ENCODE data around the gene MSLN.
"Not testable (repeated sequence)": the region's sequence is repeated elsewhere in the genome, so short reads cannot be mapped to it uniquely, and the experiment has no call there.

MSLN gene

DNA sequence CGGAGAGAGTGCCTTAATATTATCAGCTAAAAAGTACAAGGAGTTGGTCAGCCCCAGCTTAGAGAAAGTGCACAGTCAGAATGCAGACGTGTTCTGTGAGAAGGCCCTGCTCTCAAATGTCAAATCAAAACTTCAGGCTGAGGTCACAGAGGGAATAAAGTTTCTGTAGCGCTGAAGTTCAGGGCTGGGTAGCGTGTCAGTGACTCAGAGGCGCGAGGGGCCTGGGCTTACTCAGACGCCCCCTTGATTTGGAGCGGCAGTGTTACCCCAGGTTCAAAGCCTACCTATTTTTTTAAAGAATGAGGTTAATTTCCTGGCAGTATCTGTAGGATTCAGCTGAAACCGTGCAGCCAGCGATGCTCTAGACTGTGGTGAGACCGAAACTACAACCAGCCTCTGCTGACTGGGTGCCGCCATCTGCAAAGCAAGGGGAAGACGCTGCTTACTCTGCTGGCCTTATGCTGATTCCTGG lies 24.5 kb upstream of the MSLN start:
- DNase-seq, result no peak

DNA sequence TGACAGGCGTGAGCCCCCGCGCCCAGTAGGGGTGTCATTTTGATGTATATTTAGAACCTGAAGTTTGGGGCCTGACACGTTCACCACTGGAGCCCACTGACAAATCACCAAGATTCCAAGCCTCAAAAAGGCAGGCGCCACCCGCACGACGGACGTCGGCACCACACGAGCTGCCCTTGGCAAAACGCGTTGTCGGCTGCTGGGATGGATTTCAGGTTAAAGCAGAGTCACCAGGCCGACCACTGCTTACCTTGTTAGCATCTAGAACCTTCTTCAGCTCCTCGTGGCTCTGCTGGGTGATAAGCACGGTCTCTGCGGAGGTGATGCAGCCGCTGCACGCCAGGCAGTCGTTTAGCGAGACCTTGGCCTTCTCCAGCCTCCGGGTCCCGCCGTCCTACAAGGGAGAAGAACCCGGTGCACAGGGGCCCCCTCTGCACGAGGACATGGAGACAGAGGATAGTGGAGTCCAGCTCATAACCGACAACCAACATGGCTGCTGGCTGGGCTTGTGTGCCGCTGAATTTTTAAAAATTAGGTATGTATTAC lies 23.5 kb upstream of the MSLN start:
- no peak for DNase-seq

DNA sequence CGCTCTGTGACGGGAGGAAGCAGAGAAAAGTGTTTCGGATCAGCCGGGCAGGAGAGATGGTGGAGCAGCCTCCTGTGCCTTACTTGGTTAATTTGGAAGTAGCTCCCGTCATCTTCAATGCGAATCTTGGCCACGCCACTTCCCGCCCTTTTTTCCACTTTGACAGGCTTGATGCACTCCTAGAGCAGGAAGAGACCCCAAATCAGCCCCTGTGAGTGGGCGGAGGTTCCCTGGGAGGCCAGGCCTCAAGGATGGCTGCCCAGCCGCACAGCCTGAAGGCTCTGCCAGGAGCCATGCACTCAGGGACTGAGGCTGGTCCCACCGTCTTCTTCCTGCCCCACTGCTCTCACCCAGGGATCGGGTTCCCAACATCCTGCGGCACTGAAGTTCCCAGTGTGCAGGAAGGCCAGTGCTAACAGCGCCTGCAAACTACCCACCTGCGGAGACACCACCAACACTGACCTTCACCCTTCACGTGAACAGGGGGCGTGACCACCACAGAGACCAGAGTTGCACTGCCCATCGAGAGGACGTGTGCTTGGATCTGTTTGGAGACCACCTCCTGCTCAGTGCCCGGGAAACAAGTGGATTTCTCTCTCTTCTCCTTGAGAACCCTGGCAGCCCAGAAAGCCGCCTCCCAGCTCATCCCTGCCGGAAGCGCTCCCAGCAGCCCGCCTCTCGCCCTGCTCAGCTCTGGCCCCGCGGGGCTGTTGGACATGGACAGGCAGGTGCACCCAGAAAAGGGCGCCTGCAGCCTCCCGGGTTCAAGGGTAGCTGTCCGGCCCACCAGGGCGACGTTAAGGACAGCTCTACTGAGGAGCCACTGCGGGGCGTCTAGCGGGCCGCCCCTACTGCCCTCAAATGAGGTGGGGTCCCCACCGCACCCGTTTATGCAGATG lies 20.7 kb upstream of the MSLN start:
- DNase-seq, result no peak

DNA sequence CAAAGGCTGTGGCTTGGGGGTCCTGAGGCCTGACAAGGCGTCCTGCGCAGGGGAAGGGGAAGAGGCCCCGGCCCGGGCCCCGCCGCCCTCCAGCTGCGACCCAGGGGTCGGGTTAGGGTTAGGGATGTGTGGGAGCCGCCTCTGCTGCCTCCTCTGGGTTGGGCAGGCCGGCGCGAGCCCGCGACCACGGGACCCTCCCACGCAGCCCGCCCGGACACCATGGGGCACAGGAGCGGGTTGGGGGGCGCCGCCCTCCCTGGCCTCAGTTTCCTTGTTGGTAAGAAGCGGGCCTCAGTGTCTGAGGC lies 20.1 kb upstream of the MSLN start:
- no peak for DNase-seq

DNA sequence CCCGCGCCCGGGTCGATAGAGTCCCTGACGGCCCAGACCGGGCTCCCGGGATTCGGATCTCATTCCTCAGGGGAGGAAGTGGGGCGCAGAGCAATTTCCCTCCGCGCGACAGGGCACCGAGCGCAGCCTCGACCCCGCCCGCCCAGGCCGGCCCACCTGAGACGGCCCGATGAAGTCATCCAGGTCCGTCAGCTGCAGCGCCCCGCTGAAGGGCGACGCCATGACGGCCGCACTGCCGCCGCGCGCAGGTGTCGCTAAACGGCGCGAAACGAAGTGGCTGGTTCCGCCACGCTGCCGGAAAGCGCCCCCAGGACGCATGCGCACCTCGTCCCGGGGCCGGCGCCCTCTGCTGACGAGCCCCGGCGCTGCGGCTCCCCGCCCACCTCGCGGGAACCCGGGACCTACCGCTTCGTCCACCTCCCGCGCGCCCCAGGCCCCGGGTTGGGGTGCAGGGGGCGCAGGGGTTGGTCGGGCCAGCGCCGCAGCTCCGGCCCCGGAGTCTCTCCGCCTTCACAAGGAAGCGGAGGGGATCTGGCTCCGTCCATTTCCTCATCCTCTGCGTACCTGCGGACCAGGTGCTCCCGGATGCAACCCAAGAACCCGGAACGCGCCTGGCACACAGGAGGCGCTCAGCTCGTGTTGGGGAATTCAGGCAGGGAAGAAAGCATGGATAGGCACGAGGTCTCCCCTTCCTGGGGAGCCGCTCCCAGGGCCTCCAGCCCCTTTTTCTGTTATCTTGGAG lies 19.6 kb upstream of the MSLN start, which contains the start of gene CIAO3:
Gene CIAO3, minus strand, starts transcription at position 234 of the 742 bp plus-strand sequence. Its CDS starts 12 bp downstream, at position 222.
- DNase-seq, result peak; percentile 62

DNA sequence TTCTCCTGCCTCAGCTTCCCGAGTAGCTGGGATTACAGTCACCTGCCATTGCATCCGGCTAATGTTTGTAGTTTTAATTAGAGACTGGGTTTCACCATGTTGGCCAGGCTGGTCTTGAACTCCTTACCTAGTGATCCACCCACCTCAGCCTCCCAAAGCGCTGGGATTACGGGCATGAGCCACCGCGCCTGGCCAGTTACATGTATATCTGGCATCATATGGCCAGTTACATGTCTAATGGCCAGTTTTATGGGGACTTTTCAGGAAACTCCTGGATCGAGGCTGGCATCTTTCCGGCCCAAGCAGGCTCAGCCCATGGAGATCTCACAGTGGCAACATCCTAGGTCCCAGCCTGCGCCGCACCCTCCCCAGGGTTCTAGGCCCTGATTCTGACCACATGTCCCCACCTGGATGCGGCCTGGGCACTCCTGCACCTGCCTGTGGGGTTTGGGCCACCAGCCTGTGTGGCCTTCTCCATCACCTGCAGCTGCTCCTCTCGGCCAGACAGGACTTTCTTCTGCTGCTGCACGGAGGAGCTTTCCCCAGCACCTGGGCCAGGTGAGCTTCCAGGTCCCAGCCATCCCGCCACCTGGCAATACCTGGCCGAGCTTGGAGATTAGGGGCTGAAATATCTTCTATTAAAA lies 18.4 kb upstream of the MSLN start:
- no peak for DNase-seq

DNA sequence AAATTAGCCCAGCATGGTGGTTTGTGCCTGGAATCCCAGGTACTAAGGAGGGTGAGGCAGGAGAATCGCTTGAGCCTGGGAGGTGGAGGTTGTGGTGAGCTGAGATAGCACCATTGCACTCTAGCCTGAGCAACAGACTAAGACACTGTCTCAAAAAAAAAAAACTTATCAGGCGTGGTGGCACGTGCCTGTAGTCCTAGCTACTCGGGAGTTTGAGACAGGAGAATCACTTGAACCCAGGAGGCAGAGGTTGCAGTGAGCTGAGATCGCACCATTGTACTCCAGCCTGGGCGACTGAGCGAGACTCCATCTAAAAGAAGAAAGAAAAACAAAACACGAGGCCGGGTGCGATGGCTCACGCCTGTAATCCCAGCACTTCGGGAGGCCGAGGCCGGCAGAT lies 17.6 kb upstream of the MSLN start:
- not testable (repeated sequence) for DNase-seq

DNA sequence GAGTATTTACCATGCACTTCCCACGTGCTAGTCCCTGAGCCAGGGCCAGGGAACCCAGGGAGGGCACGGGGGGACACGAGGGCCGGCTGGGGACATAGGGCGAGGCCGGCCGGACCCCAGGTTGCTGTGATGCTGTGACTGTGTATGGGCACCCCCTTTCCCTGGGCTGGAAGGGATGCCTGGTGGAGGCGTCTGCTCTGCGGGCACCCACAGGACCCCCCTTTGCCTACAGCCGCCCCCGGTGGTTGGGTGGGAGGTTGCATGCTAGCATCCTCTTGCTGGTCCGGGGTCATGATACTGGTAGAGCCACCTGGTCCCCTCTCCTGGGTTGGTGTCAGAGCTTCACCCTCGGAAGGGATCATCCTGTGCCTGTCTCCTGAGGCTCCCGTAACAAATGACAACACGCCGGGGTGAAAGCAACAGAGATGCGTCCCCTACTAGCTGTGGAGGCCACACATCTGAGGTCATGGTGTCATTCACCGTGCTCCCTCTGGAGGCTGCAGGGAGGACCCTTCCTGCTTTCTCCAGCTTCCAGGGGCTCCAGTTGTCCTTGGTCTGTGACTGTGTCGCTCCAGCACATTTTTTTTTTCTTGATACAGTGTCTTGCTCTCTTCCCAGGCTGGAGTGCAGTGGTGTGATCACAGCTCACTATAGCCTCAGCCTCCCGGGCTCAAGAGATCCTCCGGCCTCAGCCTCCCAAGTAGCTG lies 16.6 kb upstream of the MSLN start:
- no peak for DNase-seq

DNA sequence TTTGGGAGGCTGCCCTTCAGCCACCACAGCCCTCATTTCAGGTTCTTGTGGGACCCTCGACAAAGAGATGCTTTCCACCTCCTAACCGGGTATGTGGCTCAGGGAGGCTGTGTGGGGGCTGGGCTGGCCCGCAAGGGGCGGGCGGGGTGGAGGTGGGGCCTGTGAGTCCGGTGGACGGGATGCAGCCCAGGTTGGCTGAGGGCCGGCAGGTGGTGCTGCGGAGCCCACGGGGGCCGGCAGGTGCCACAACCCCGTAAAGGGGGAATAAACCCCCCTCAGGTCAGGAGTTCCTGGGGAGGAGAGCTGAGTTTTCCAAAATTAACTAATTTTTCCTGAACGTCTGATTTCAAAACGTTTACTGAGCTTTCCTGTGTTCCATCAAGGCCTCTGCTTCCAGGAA lies 14.8 kb upstream of the MSLN start:
- no peak for DNase-seq

DNA sequence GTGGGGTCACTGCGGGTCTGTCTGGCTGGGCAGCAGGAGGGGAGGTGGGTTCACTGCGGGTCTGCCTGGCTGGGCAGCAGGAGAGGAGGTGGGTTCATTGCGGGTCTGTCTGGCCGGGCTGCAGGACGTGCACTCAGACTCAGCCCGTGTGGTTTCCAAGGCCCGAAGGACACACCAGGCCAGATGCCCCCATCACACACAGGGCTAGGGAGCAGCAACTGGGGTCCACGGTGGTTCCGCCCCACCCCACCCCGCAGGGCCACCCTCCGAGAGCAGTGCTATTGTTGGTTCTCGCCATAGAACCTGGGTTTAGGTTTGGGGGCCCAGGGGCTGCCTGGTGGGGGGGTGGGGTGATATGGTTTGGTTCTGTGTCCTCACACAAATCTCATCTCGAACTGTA lies 13.9 kb upstream of the MSLN start:
- DNase-seq, result no peak

DNA sequence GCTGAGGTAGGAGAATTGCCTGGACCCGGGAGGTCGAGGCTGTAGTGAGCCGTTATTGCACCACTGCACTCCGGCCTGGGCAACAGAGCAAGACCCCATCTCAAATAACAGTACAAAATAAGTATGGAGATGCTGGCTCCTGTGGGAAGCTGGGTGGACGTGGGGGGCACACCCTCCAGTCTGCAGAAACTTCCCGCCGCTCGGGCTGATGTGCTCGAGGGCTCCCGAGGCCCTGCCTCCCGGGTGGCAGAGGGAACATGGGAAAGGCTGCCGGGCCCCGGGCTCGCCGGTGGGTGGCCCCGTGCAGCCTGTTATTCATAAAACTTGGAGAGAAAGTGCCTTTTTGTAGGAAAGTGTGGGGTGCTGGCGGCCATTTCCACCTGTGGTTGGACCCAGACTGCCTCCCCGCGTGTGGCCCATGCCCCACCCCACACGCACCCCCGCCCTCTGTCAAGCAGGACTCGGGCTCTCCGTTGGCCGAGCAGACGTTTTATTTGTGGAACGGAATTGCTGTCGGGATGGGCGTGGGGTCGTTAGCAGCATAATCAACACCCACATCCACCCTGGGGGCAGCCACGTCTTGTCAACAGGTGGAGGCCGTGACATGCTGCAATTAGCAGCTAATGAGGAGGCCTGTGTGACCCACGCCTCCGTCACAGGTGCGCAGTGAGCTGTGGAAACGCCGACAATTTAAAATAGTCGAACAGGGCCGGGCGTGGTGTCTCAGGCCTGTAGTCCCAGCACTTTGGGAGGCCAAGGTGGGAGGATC lies 12.4 kb upstream of the MSLN start:
- no peak for DNase-seq

DNA sequence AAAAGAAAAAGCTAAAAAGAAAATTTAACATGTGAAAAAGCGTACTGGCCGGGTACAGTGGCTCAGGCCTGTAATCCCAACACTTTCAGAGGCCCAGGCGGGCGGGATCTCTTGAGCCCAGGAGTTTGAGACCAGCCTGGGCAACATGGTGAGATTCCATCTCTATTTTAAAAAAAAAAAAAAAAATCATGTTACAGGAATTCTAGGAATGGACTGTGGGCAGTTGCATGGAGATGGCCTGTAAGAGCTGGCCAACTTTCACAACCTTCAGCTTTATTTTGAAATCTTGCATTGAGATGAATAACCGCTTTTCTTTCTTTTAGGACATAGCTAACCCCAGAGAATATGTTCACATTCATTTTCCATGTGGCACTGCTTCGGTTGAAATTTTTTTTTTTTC lies 11.5 kb upstream of the MSLN start:
- DNase-seq, result no peak

DNA sequence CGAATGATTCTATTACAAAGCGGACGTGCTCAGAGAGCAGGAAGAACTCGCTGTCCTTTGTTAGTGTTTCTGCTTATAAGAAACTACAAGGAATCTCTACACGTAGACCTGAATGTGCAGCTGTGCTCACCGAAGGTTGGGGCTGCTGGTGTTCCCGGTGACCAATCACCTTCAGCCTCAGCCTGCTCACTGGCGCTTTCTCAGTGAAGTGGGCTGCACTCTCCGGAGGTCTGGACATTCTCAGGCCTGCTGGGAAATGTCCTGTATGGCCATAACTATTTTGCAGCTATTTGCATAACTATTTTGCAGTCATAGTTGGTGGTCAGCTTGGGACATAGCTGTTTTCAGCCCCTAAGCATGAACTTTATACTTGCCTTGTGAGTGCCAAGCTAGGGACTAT lies 10.0 kb upstream of the MSLN start:
- no peak for DNase-seq

DNA sequence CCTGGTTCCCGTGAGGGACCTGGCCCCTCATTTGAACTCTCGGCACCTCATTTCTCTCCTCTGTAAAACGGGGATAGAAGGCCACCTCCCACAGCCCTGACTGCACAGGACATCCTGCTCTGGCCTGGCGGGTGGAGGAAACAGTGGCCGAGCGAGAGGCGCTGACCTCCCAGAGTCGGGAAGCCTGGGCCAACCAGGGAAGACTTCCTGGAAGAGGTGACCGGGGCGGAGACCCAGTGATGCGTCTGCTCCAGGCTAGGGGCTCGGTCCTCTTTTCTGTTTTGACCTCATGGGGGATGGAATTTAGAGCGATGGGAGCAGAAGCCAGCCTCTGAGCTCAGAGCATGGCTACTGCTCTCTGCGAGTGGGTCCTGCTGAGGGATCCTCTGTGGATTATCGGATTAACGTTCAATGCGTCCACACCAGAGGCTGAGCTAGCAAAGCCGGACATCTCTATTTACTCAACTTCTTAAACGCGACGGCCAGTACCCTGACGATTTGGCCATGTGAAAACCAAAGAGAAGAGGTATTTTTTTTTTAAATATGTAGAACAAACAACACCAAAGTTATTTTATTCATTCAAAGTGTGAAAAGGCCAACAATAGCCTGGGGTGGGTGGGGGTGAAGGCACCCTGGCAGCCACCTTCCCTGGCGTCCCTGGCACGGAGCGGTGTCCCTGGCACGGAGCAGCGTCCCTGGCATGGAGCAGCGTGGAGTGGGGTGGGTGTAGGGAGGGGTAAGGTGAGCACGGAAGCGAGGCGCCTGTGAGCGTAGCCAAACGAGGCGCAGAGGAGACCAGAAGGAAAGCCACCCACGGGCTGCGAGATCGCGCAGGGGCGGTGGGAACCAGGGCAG lies 9.2 kb upstream of the MSLN start:
- DNase-seq, result no peak

DNA sequence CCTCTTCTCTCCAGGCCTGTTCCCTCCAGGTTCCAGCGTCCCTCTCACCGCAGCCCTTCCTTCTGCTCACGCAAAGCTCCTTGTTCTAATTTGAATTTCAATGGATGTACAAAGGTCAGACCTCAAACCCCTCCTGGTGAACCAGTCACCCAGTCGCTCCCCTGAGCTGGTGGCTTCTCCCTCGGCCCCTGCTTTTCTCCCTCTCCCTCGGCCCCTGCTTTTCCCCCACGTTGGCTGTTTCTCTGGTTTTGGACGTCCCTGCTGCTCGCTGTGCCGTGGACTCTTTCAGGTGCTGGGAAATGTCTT lies 8.6 kb upstream of the MSLN start:
- no peak for DNase-seq

DNA sequence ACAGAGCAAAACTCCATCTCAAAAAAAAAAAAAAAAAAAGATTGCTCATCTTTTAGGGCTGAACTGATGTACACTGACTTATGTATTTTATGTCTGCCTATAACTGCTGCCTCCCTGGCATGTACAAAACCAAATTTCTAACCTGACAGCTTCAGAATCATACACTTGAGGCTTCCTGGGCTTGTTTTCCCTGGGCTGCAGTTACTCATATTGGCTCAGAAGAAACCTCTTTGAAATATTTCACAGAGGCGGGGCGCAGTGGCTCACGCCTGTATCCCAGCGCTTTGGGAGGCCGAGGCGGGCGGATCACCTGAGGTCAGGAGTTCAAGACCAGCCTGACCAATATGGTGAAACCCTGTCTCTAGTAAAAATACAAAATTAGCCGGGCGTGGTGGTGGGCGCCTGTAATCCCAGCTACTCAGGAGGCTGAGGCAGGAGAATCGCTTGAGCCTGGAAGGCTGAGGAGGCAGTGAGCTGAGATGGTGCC lies 6.4 kb upstream of the MSLN start:
- DNase-seq, result not testable (repeated sequence)

DNA sequence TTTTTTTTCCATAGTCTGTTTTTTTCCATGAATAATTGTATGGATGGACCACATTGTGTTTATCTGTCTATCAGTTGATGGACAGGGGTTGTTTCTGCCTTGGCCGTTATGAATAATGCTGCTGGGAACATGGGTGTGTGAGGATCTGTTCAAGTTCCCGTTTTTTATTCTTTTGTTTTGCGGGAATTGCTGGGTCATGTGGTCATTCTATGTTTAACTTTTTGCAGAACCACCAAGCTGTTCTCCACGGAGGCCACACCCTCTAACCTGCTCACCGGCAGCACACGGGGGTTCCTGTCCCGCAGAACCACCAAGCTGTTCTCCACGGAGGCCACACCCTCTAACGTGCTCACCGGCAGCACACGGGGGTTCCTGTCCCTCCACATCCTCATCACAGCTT lies 5.9 kb upstream of the MSLN start:
- no peak for DNase-seq

DNA sequence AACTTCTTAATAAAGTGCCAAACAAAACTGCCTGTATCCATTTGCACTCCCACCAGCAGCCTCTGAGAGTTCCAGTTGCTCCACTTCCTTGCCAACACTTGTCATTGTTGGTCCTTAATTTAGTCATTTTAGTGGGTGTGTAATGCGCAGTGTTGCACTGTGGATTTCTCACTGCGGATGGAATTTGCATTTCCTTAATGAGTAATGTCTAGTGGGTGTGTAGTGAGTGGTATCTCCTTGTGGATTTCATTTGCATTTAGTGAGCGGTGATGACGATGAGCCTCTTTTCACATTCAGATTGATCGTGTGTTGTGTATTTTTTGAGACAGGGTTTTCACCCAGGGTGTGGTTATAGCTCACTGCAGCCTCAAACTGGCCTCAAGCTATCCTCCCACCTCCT lies 4.1 kb upstream of the MSLN start:
- no peak for DNase-seq

DNA sequence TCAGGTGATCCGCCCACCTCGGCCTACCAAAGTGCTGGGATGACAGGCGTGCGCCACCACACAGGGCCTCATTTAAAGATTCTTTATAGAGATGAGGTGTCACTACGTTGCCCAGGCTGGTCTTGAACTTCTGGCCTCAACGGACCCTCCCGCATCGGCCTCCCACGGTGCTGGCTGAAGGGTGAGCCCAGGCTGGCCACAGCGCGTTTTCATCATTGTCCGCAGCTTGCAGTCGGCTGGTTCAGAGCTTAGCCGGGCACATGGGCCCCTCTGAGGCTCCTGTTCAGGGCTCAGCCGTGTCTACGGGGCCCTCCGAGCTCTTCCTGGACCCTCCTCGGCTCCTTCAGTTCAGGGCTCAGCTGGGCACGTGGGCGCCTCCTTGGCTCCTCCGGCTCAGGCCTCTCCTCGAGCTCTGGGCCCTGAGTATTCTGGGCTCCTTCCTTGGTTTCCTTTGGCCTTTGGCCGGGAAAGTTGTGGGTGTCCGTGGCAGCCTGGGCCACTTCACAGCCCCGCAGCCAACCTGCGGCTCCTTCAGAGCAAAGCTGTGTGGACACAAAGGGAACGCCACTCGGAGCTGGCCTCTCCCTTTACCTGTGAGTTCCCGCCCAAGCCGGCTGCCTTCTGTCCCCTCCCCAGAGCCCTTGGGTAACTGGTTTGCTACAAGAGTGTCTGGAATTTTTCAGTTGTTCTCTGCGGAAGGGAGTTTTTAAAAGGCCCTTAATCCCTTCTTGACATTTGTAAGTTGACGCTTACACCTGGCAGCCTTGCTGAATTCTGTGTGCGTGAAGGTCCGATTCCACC lies 1.2 kb upstream of the MSLN start:
- DNase-seq, result peak; percentile 10

DNA sequence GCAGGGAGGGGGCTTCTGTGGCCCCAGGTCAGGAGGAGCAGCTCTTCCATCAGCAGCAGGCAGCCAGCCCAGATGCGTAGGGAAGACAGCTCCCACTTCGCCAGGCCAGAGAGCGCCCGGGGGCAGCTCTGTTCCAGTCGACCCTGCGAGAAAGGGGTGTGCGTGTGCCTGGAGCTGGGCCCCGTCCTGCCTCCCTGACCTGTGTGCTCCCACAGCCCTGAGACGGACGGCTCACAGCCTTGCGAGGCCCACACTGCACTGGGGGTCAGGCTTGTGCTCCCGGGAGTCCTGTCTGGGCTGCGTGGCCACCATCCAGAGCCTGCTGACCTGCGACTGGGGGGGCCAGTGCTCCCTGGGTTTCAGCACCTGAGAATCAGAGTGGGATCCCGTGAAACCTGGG lies 469 bp upstream of the MSLN start:
- DNase-seq, result no peak
